T-helper 17 cell (primary cell): ENCODE data around the gene TRIML2. TPM values are rescaled to one million over a fixed set of nuclear protein-coding genes. Genes with fewer than 3 reads are reported as not detected.

Experiments used
- ATAC-seq: fragments of 150-1000 bp; cut with Tn5 transposase; 2 replicates; pipeline ENCODE4 v1.10.0; 2021; ENCODE audit warnings: mild to moderate bottlenecking, moderate library complexity
- DNase-seq, 3 donors: peaks; one replicate each; pipeline versions ENCODE4 v3.0.0 to v3.0.0-alpha.2; 2020 to 2021
- H3K9me3 ChIP-seq: one replicate; pipeline ENCODE4 v1.7.0; 2013; ENCODE audit warnings: low read length, mild to moderate bottlenecking; ENCODE audit not compliant: control insufficient read depth, poor library complexity, severe bottlenecking
- H3K27ac Mint-ChIP-seq: one replicate; pipeline ENCODE4 v1.8.0; 2022; ENCODE audit warnings: mild to moderate bottlenecking, moderate library complexity, mixed read lengths
- H3K27me3 Mint-ChIP-seq: one replicate; pipeline ENCODE4 v1.8.0; 2022; ENCODE audit warnings: mixed read lengths
- H3K36me3 Mint-ChIP-seq: one replicate; pipeline ENCODE4 v1.8.0; 2022; ENCODE audit warnings: low read depth, mixed read lengths
- H3K4me1 Mint-ChIP-seq: one replicate; pipeline ENCODE4 v1.8.0; 2022; ENCODE audit warnings: mild to moderate bottlenecking, mixed read lengths
- H3K4me3 Mint-ChIP-seq: one replicate; pipeline ENCODE4 v1.8.0; 2022; ENCODE audit warnings: mild to moderate bottlenecking, moderate library complexity, mixed read lengths
- total RNA-seq, 4 donors: library from RNA in 2 of 4; stranded (reverse) in 2 of 4; gene quantifications; one replicate each; pipeline ENCODE4 v1.2.3 and lab custom pipeline; 2022 to 2026

The TRIML2 gene
- total RNA-seq (not detected), total RNA-seq (lab: John Stamatoyannopoulos, UW) (0 reads per million in 2 donors)

GRCh38 chr4:188109157-188109755 is at the start of gene TRIML2:
Gene TRIML2 (minus strand): TSS chr4:188109603. CDS start chr4:188105368, 4,235 bp downstream.
- ATAC-seq = no peak
- no peak within 1 kb of the TSS for H3K4me3 Mint-ChIP-seq

GRCh38 chr4:188158336-188158735 is 48.9 kb upstream of the TRIML2 start:
- Mint-ChIP-seq H3K4me3 (no peak overlapping the region), H3K4me1 (no peaks in the 10 kb centered on the region), H3K36me3 (no peaks in the 10 kb centered on the region), H3K27me3 (no peaks in the 10 kb centered on the region), H3K27ac (no peak overlapping the region)
- no peaks in the 10 kb centered on the region for H3K9me3 ChIP-seq
- no peak for ATAC-seq
- DNase-seq = no peak

More at GRCh38 chr4:188109157-188109755, at the start of gene TRIML2:
- no peaks in the 10 kb centered on the region for H3K9me3 ChIP-seq
- no peak within 1 kb of the TSS for H3K27ac Mint-ChIP-seq
- H3K27me3 Mint-ChIP-seq = no peaks in the 10 kb centered on the region
- H3K36me3 Mint-ChIP-seq = no peaks in the 10 kb centered on the region
- H3K4me1 Mint-ChIP-seq = no peaks in the 10 kb centered on the region
- no peak for DNase-seq

GRCh38 chr4:188154668-188155405 is 45.4 kb upstream of the TRIML2 start:
- Mint-ChIP-seq H3K4me3 (no peak overlapping the region), H3K4me1 (no peaks in the 10 kb centered on the region), H3K27me3 (no peaks in the 10 kb centered on the region), H3K36me3 (no peaks in the 10 kb centered on the region), H3K27ac (no peak overlapping the region)
- H3K9me3 ChIP-seq = no peaks in the 10 kb centered on the region
- no peak for ATAC-seq
- no peak for DNase-seq

GRCh38 chr4:188147776-188148175 is 38.4 kb upstream of the TRIML2 start:
- Mint-ChIP-seq H3K27ac (no peak overlapping the region), H3K27me3 (no peaks in the 10 kb centered on the region), H3K36me3 (no peaks in the 10 kb centered on the region), H3K4me3 (no peak overlapping the region), H3K4me1 (no peaks in the 10 kb centered on the region)
- ATAC-seq (no peak), DNase-seq (no peak)
- H3K9me3 ChIP-seq = no peaks in the 10 kb centered on the region

GRCh38 chr4:188147176-188147575 is 37.8 kb upstream of the TRIML2 start:
- Mint-ChIP-seq H3K4me1 (no peaks in the 10 kb centered on the region), H3K4me3 (no peak overlapping the region), H3K27ac (no peak overlapping the region), H3K36me3 (no peaks in the 10 kb centered on the region), H3K27me3 (no peaks in the 10 kb centered on the region)
- DNase-seq = no peak
- no peaks in the 10 kb centered on the region for H3K9me3 ChIP-seq
- no peak for ATAC-seq

- DNase-seq (no peak), ATAC-seq (no peak)
- H3K4me1 Mint-ChIP-seq = no peaks in the 10 kb centered on the region
- no peak overlapping the region for H3K27ac Mint-ChIP-seq
- no peaks in the 10 kb centered on the region for H3K27me3 Mint-ChIP-seq
- no peaks in the 10 kb centered on the region for H3K9me3 ChIP-seq
- H3K36me3 Mint-ChIP-seq = no peaks in the 10 kb centered on the region
- no peak overlapping the region for H3K4me3 Mint-ChIP-seq
Measured at GRCh38 chr4:188146618-188147017, 37.2 kb upstream of the TRIML2 start.

GRCh38 chr4:188145601-188146000 is 36.2 kb upstream of the TRIML2 start:
- ATAC-seq = no peak
- Mint-ChIP-seq H3K36me3 (no peaks in the 10 kb centered on the region), H3K4me3 (no peak overlapping the region), H3K4me1 (no peaks in the 10 kb centered on the region), H3K27me3 (no peaks in the 10 kb centered on the region), H3K27ac (no peak overlapping the region)
- no peak for DNase-seq
- H3K9me3 ChIP-seq = no peaks in the 10 kb centered on the region

- no peaks in the 10 kb centered on the region for H3K4me1 Mint-ChIP-seq
- ATAC-seq (no peak), DNase-seq (no peak)
- no peaks in the 10 kb centered on the region for H3K27me3 Mint-ChIP-seq
- no peak overlapping the region for H3K27ac Mint-ChIP-seq
- H3K9me3 ChIP-seq = no peaks in the 10 kb centered on the region
- no peak overlapping the region for H3K4me3 Mint-ChIP-seq
- H3K36me3 Mint-ChIP-seq = no peaks in the 10 kb centered on the region
Measured at GRCh38 chr4:188143731-188144130, 34.3 kb upstream of the TRIML2 start.

- ATAC-seq = no peak
- H3K4me1 Mint-ChIP-seq = no peaks in the 10 kb centered on the region
Measured at GRCh38 chr4:188139671-188140070, 30.3 kb upstream of the TRIML2 start.

GRCh38 chr4:188139141-188139540 is 29.7 kb upstream of the TRIML2 start, which contains the start of gene TRIML1:
Gene TRIML1 (plus strand): TSS chr4:188139441. CDS start chr4:188139559, 118 bp downstream.
- ATAC-seq (no peak), DNase-seq (no peak)
- H3K9me3 ChIP-seq = no peaks in the 10 kb centered on the region
- Mint-ChIP-seq H3K27me3 (no peaks in the 10 kb centered on the region), H3K4me1 (no peaks in the 10 kb centered on the region), H3K36me3 (no peaks in the 10 kb centered on the region), H3K4me3 (no peak within 1 kb of the TSS), H3K27ac (no peak within 1 kb of the TSS)

More at GRCh38 chr4:188139671-188140070, 30.3 kb upstream of the TRIML2 start:
- H3K4me3 Mint-ChIP-seq = no peak overlapping the region
- no peak overlapping the region for H3K27ac Mint-ChIP-seq
- no peak for DNase-seq
- no peaks in the 10 kb centered on the region for H3K36me3 Mint-ChIP-seq
- H3K9me3 ChIP-seq = no peaks in the 10 kb centered on the region
- H3K27me3 Mint-ChIP-seq = no peaks in the 10 kb centered on the region

- Mint-ChIP-seq H3K27me3 (no peaks in the 10 kb centered on the region), H3K4me1 (no peaks in the 10 kb centered on the region), H3K36me3 (no peaks in the 10 kb centered on the region), H3K4me3 (no peak overlapping the region), H3K27ac (no peak overlapping the region)
- H3K9me3 ChIP-seq = no peaks in the 10 kb centered on the region
- DNase-seq = no peak
- no peak for ATAC-seq
Measured at GRCh38 chr4:188138227-188138626, 28.8 kb upstream of the TRIML2 start.

GRCh38 chr4:188132232-188132631 is 22.8 kb upstream of the TRIML2 start:
- DNase-seq (no peak), ATAC-seq (no peak)
- H3K4me3 Mint-ChIP-seq = no peak overlapping the region
- no peaks in the 10 kb centered on the region for H3K9me3 ChIP-seq
- H3K27ac Mint-ChIP-seq = no peak overlapping the region
- H3K27me3 Mint-ChIP-seq = no peaks in the 10 kb centered on the region
- H3K4me1 Mint-ChIP-seq = no peaks in the 10 kb centered on the region
- no peaks in the 10 kb centered on the region for H3K36me3 Mint-ChIP-seq

GRCh38 chr4:188130355-188130754 is 21.0 kb upstream of the TRIML2 start:
- Mint-ChIP-seq H3K4me3 (no peak overlapping the region), H3K27ac (no peak overlapping the region), H3K36me3 (no peaks in the 10 kb centered on the region), H3K27me3 (no peaks in the 10 kb centered on the region), H3K4me1 (no peaks in the 10 kb centered on the region)
- H3K9me3 ChIP-seq = no peaks in the 10 kb centered on the region
- ATAC-seq = no peak
- DNase-seq = no peak
